Body of pancreas (tissue), 4 donors: ENCODE results near the gene MVD. TPM values are rescaled to one million over a fixed set of nuclear protein-coding genes. Genes with fewer than 3 reads are reported as not detected.

Experiments used
- ATAC-seq: fragments of 150-250 bp; one replicate; pipeline ENCODE4 v1.9.1; 2016
- DNase-seq, 4 donors: peaks; one replicate each; pipeline ENCODE4 v3.0.0-alpha.2; 2019
- H3K27ac ChIP-seq, 4 donors: fragments of 200-600 bp; sonication (generic); 1 replicate in 3 of 4; 2 replicates in 1 of 4; pipeline versions ENCODE4 v1.5.1 to v1.6.1; 2016 to 2019; ENCODE audit warnings: mild to moderate bottlenecking in 1 of 4, mixed read lengths in 1 of 4, moderate library complexity in 1 of 4
- H3K27me3 ChIP-seq, 2 donors: fragments of 200-600 bp; sonication (generic); one replicate each; pipeline ENCODE4 v1.6.0; 2016; ENCODE audit warnings: mild to moderate bottlenecking in 1 of 2
- H3K36me3 ChIP-seq, 2 donors: fragments of 200-600 bp; sonication (generic); replicated peaks in 1 of 2; 2 replicates each; pipeline ENCODE4 v1.5.1; 2016; ENCODE audit warnings: low read depth in 2 of 2; ENCODE audit not compliant: insufficient read depth in 1 of 2
- H3K4me1 ChIP-seq: fragments of 200-600 bp; sonication (generic); one replicate; pipeline ENCODE4 v1.6.0; 2016
- H3K4me3 ChIP-seq, 2 donors: fragments of 200-600 bp; sonication (generic); 1 replicate in 1 of 2; 2 replicates in 1 of 2; pipeline ENCODE4 v1.5.1; 2016 to 2019
- H3K9me3 ChIP-seq, 3 donors: fragments of 200-600 bp; sonication (generic); 1 replicate in 2 of 3; 2 replicates in 1 of 3; pipeline ENCODE4 v1.5.1; 2016
- POLR2A ChIP-seq, 3 donors: fragments of 450-650 bp; IDR thresholded peaks; one replicate each; pipeline ENCODE4 v1.6.1; 2016; ENCODE audit warnings: antibody characterized with exemption in 3 of 3, mild to moderate bottlenecking in 2 of 3
- WGBS, 2 donors: methylation state at CpG; one replicate each; pipeline ENCODE4 v1.1.5; 2017; 5-methylcytosine and 5-hydroxymethylcytosine counted together
- intact Hi-C: fragments of 100-400 bp; cut with DNase I; formaldehyde crosslinking; loops from one replicate; pipeline ENCODE4 v1.15.1; 2023
- total RNA-seq, 2 donors: library from RNA; depleted of rRNA; stranded (reverse); fragments of >200 nt; gene quantifications; one replicate each; pipeline ENCODE4 v1.1.0, GENCODE V29; 2016
- TF ChIP-seq, protein P1 (sequence below), 7 experiments: fragments of 450-650 bp in 4 of 7; fragments of 200-600 bp in 3 of 7; sonication (generic) in 3 of 7; IDR thresholded peaks; one replicate each; pipeline ENCODE4 v1.5.1; 2016 to 2019; ENCODE audit warnings: antibody characterized with exemption in 7 of 7

The MVD gene
- total RNA-seq, 2 donors from 2014 or later: 16.9 to 28.7 TPM

- H3K4me3 ChIP-seq: no peak overlapping the region
- H3K27me3 ChIP-seq: no peaks in the 10 kb centered on the region
- no peak overlapping the region for H3K27ac ChIP-seq
- H3K4me1 ChIP-seq: no peaks in the 10 kb centered on the region
- WGBS, 2 donors: 87% methylated on average over 36 of the region's 37 CpGs; no CpG with 5 or more reads in 1 of the 2 donors
- TF ChIP-seq, protein P1, sequence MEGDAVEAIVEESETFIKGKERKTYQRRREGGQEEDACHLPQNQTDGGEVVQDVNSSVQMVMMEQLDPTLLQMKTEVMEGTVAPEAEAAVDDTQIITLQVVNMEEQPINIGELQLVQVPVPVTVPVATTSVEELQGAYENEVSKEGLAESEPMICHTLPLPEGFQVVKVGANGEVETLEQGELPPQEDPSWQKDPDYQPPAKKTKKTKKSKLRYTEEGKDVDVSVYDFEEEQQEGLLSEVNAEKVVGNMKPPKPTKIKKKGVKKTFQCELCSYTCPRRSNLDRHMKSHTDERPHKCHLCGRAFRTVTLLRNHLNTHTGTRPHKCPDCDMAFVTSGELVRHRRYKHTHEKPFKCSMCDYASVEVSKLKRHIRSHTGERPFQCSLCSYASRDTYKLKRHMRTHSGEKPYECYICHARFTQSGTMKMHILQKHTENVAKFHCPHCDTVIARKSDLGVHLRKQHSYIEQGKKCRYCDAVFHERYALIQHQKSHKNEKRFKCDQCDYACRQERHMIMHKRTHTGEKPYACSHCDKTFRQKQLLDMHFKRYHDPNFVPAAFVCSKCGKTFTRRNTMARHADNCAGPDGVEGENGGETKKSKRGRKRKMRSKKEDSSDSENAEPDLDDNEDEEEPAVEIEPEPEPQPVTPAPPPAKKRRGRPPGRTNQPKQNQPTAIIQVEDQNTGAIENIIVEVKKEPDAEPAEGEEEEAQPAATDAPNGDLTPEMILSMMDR (IDR thresholded peaks at IDR 0.05): no peak
- no peak for TF ChIP-seq POLR2A (IDR thresholded peaks at IDR 0.05)
- peaks cover 0 to 5% of the 10 kb centered on the region in 2 donors for H3K36me3 ChIP-seq
- ATAC-seq (no peak), DNase-seq (no peak)
- no peaks in the 10 kb centered on the region for H3K9me3 ChIP-seq
- intact Hi-C loops: no loop called here
These were observed 31.6 kb upstream of the MVD start for GRCh38 chr16:88694221-88695087.

- Histone ChIP-seq H3K4me3 (no peak overlapping the region), H3K4me1 (peaks cover 1% of the 10 kb centered on the region), H3K9me3 (no peaks in the 10 kb centered on the region), H3K36me3 (peaks cover 0 to 4% of the 10 kb centered on the region in 2 donors), H3K27ac (no peak overlapping the region), H3K27me3 (no peaks in the 10 kb centered on the region)
- TF ChIP-seq, protein P1 (IDR thresholded peaks at IDR 0.05): no peak
- no peak for TF ChIP-seq POLR2A (IDR thresholded peaks at IDR 0.05)
- intact Hi-C loops: no loop called here
- DNase-seq (no peak), ATAC-seq (no peak)
- 80 to 89% methylated on average over 20 to 38 of the region's 39 CpGs for WGBS, 2 donors
These were observed 30.7 kb upstream of the MVD start for GRCh38 chr16:88693420-88694177.

GRCh38 chr16:88692861-88693260, 30.0 kb upstream of the MVD start:
- H3K9me3 ChIP-seq: no peaks in the 10 kb centered on the region
- no peak overlapping the region for H3K4me3 ChIP-seq
- intact Hi-C loops: no loop called here
- ATAC-seq (no peak), DNase-seq (no peak)
- H3K27me3 ChIP-seq: no peaks in the 10 kb centered on the region
- H3K36me3 ChIP-seq: peaks cover 0 to 2% of the 10 kb centered on the region in 2 donors
- peaks cover 9% of the 10 kb centered on the region for H3K4me1 ChIP-seq
- no peak for TF ChIP-seq POLR2A (IDR thresholded peaks at IDR 0.05)
- TF ChIP-seq, protein P1 (IDR thresholded peaks at IDR 0.05): no peak
- no peak overlapping the region for H3K27ac ChIP-seq
- 68 to 88% methylated on average over 10 of the region's 10 CpGs for WGBS, 2 donors

DNA sequence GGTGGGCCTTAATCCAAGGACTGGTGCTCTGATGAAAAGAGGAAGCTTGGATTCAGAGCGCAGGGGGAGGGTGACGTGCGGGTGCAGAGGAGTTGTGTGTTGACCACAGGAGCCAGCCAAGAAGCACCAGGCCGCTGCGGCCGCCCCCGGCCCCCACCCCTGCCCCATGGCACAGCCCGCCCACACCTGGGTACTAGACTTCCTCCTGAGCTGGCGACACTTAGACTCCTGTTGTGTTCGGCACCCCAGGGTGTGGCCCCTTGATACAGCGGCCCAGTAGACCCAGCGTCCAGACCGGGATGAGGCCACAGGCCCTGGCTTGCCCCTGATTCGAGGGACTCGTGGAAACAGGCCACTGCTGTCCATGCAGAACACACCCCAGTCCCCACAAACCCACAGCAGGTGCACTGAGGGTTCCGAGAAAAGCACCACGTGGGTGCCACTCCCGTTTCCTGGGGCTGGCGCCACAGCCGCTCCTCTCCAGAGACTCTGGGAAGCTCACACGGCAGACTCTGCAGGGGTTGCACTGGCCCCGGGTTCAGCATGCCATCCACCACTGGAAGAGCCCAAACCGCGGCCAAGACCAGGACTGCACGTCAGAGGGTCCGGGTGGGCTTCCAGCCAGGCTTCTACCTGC, 29.2 kb upstream of the MVD start:
- TF ChIP-seq, protein P1 (IDR thresholded peaks at IDR 0.05): no peak
- no peak for TF ChIP-seq POLR2A (IDR thresholded peaks at IDR 0.05)
- H3K27me3 ChIP-seq: no peaks in the 10 kb centered on the region
- no peak overlapping the region for H3K27ac ChIP-seq
- peak in 1 of 4 donors; percentile 54 for DNase-seq
- intact Hi-C loops: no loop called here
- WGBS, 2 donors: 76% methylated on average over 5 to 26 of the region's 26 CpGs
- H3K9me3 ChIP-seq: no peaks in the 10 kb centered on the region
- H3K4me1 ChIP-seq: peaks cover 17% of the 10 kb centered on the region
- H3K4me3 ChIP-seq: no peak overlapping the region
- no peak for ATAC-seq
- H3K36me3 ChIP-seq: peaks cover 0 to 2% of the 10 kb centered on the region in 2 donors
